Lower leg skin (tissue), 4 donors: ENCODE results near the gene CCSER1. TPM values are rescaled to one million over a fixed set of nuclear protein-coding genes. Genes with fewer than 3 reads are reported as not detected.
"Not testable (repeated sequence)": the region's sequence is repeated elsewhere in the genome, so short reads cannot be mapped to it uniquely, and the experiment has no call there.

Experiments used
- DNase-seq, 2 donors: peaks; one replicate each; pipeline ENCODE4 v3.0.0-alpha.2; 2019; ENCODE audit warnings: low spot score in 2 of 2
- H3K4me3 ChIP-seq: fragments of 200-600 bp; sonication (generic); 2 replicates; pipeline ENCODE4 v1.5.1; 2017; ENCODE audit warnings: mild to moderate bottlenecking, low read depth; ENCODE audit not compliant: poor library complexity, severe bottlenecking
- CTCF ChIP-seq, 3 donors: fragments of 450-650 bp; IDR thresholded peaks; one replicate each; pipeline ENCODE4 v1.5.1; 2016; ENCODE audit warnings: antibody characterized with exemption in 3 of 3, mild to moderate bottlenecking in 3 of 3, moderate library complexity in 2 of 3
- POLR2A ChIP-seq, 2 donors: fragments of 450-650 bp; IDR thresholded peaks; one replicate each; pipeline ENCODE4 v1.6.1; 2016 to 2017; ENCODE audit warnings: antibody characterized with exemption in 2 of 2, mild to moderate bottlenecking in 1 of 2, moderate library complexity in 1 of 2
- WGBS, 2 donors: methylation state at CpG; one replicate each; pipeline ENCODE4 v1.1.5; 2018; 5-methylcytosine and 5-hydroxymethylcytosine counted together
- intact Hi-C: fragments of 100-400 bp; cut with DNase I; formaldehyde crosslinking; loops from one replicate; pipeline ENCODE4 v1.15.0; 2023; ENCODE audit warnings: low total_unique reads
- total RNA-seq, 4 donors: library from RNA; depleted of rRNA; stranded (reverse); fragments of >200 nt; gene quantifications; one replicate each; pipeline ENCODE4 v1.1.0, GENCODE V29; 2016

Gene CCSER1
- total RNA-seq, 4 donors from 2014 or later: 6.5 to 12.1 (median 9.9) TPM

- 85% methylated on average over 6 of the region's 6 CpGs for WGBS, 2 donors
- TF ChIP-seq POLR2A (IDR thresholded peaks at IDR 0.05) (no peak), CTCF (IDR thresholded peaks at IDR 0.05) (no peak)
- no peak overlapping the region for H3K4me3 ChIP-seq
- intact Hi-C loops: no loop called here
- DNase-seq: no peak
Observed at GRCh38 chr4:90476019-90476418, 348.8 kb downstream of the CCSER1 start.

GRCh38 chr4:90476586-90476985 is 349.4 kb downstream of the CCSER1 start:
- intact Hi-C loops: no loop called here
- no peak for DNase-seq
- TF ChIP-seq CTCF (IDR thresholded peaks at IDR 0.05): no peak
- no peak for TF ChIP-seq POLR2A (IDR thresholded peaks at IDR 0.05)
- no peak overlapping the region for H3K4me3 ChIP-seq
- WGBS, 2 donors: 77 to 78% methylated on average over 4 of the region's 4 CpGs

- intact Hi-C loops, DNase-seq: not testable (repeated sequence)
- WGBS, 2 donors: 90 to 96% methylated on average over 9 of the region's 9 CpGs
Observed at GRCh38 chr4:90484894-90485293, 357.7 kb downstream of the CCSER1 start.

GRCh38 chr4:90486346-90486745 is 359.2 kb downstream of the CCSER1 start:
- no peak for TF ChIP-seq POLR2A (IDR thresholded peaks at IDR 0.05)
- no peak for TF ChIP-seq CTCF (IDR thresholded peaks at IDR 0.05)
- H3K4me3 ChIP-seq: no peak overlapping the region
- 71 to 80% methylated on average over 1 of the region's 1 CpG for WGBS, 2 donors
- intact Hi-C loops: no loop called here
- no peak for DNase-seq

More at GRCh38 chr4:90484894-90485293, 357.7 kb downstream of the CCSER1 start:
- H3K4me3 ChIP-seq: not testable (repeated sequence)

- 46 to 53% methylated on average over 1 of the region's 1 CpG for WGBS, 2 donors
- H3K4me3 ChIP-seq: no peak overlapping the region
- intact Hi-C loops: no loop called here
- TF ChIP-seq POLR2A (IDR thresholded peaks at IDR 0.05) (no peak), CTCF (IDR thresholded peaks at IDR 0.05) (no peak)
- no peak for DNase-seq
Observed at GRCh38 chr4:90495211-90495610, 368.0 kb downstream of the CCSER1 start.

- intact Hi-C loops: no loop called here
- no peak overlapping the region for H3K4me3 ChIP-seq
- TF ChIP-seq POLR2A (IDR thresholded peaks at IDR 0.05): no peak
- TF ChIP-seq CTCF (IDR thresholded peaks at IDR 0.05): no peak
- 46 to 56% methylated on average over 2 of the region's 2 CpGs for WGBS, 2 donors
- no peak for DNase-seq
Observed at GRCh38 chr4:90495936-90496335, 368.7 kb downstream of the CCSER1 start.
